HG02885 (cell line): ENCODE data around the gene RABGEF1.
A peak's percentile ranks its signal among the peaks of the same experiment; 100 is the strongest.
"Not testable (repeated sequence)": the region's sequence is repeated elsewhere in the genome, so short reads cannot be mapped to it uniquely, and the experiment has no call there.

ENCODE experiments used
- ATAC-seq: cut with Tn5 transposase; IDR thresholded peaks from one replicate; pipeline ENCODE4 v1.9.1; 2021; ENCODE audit warnings: mild to moderate bottlenecking; ENCODE audit not compliant: unreplicated experiment, poor library complexity

RABGEF1 gene

GRCh38 chr7:66734006-66734405 is 6.5 kb upstream of the RABGEF1 start:
- no peak for ATAC-seq

GRCh38 chr7:66735154-66735553 is 5.4 kb upstream of the RABGEF1 start:
- no peak for ATAC-seq

- ATAC-seq, result no peak
Measured at GRCh38 chr7:66735850-66736249, 4.7 kb upstream of the RABGEF1 start.

GRCh38 chr7:66736892-66737291 is 3.6 kb upstream of the RABGEF1 start:
- ATAC-seq, result no peak

- no peak for ATAC-seq
Measured at GRCh38 chr7:66737667-66738066, 2.9 kb upstream of the RABGEF1 start.

GRCh38 chr7:66739477-66739876 is 1.1 kb upstream of the RABGEF1 start:
- ATAC-seq, result no peak

- ATAC-seq, result no peak
Measured at GRCh38 chr7:66739953-66740301, 606 bp upstream of the RABGEF1 start.

GRCh38 chr7:66740980-66741709 is 612 bp downstream of the RABGEF1 start:
- ATAC-seq, result peak; percentile 45

- no peak for ATAC-seq
Measured at GRCh38 chr7:66741710-66742049, 1.1 kb downstream of the RABGEF1 start.

- not testable (repeated sequence) for ATAC-seq
Measured at GRCh38 chr7:66742298-66742697, 1.8 kb downstream of the RABGEF1 start.

- no peak for ATAC-seq
Measured at GRCh38 chr7:66743920-66744319, 3.4 kb downstream of the RABGEF1 start.

GRCh38 chr7:66747385-66747784 is 6.9 kb downstream of the RABGEF1 start:
- ATAC-seq, result no peak

GRCh38 chr7:66747881-66748511 is 7.5 kb downstream of the RABGEF1 start:
- ATAC-seq, result no peak

GRCh38 chr7:66748791-66749190 is 8.3 kb downstream of the RABGEF1 start:
- no peak for ATAC-seq

GRCh38 chr7:66751945-66752344 is 11.4 kb downstream of the RABGEF1 start:
- no peak for ATAC-seq

- no peak for ATAC-seq
Measured at GRCh38 chr7:66754541-66754940, 14.0 kb downstream of the RABGEF1 start.

GRCh38 chr7:66755059-66755458 is 14.5 kb downstream of the RABGEF1 start:
- not testable (repeated sequence) for ATAC-seq

GRCh38 chr7:66756227-66756626 is 15.7 kb downstream of the RABGEF1 start:
- ATAC-seq, result not testable (repeated sequence)

GRCh38 chr7:66756889-66757288 is 16.4 kb downstream of the RABGEF1 start:
- ATAC-seq, result no peak

- ATAC-seq, result no peak
Measured at GRCh38 chr7:66757939-66758338, 17.4 kb downstream of the RABGEF1 start.

- ATAC-seq, result peak; percentile 86
Measured at GRCh38 chr7:66758950-66759628, 18.6 kb downstream of the RABGEF1 start.

- ATAC-seq, result not testable (repeated sequence)
Measured at GRCh38 chr7:66763183-66763582, 22.6 kb downstream of the RABGEF1 start.
